DMS153 (cell line): Measurements from ENCODE around the gene SEC23A.
A peak's percentile ranks its signal among the peaks of the same experiment; 100 is the strongest.
"Not testable (repeated sequence)": the region's sequence is repeated elsewhere in the genome, so short reads cannot be mapped to it uniquely, and the experiment has no call there.

ENCODE experiments used
- DNase-seq: peaks from one replicate; lab custom pipeline; 2025; lab: John Stamatoyannopoulos, UW

SEC23A gene

DNA sequence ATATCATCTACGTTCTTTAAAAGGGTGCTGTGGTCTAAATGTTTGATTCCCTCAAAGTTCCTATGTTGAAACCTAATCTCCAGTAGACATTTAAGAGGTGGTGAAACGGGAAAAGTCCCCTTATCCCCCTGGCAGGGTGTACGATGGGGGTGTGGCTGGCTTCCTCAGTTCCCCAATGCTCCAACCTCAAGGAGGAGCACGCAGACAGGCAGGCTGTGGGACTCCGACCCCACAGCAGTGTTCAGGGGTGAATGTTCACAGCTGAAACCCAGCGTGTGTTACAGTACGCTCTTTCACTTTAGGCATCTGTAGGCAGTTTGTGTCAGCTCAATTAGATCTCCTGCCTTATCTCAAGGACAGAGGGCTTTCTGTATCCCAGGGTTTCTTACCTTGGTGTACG lies 73.2 kb downstream of the SEC23A start:
- no peak for DNase-seq

GRCh38 chr14:39028620-39029019 lies 74.4 kb downstream of the SEC23A start:
- DNase-seq, result no peak

- no peak for DNase-seq
Measured at GRCh38 chr14:39025810-39026627, 77.0 kb downstream of the SEC23A start.

- no peak for DNase-seq
Measured at GRCh38 chr14:39025250-39025809, 77.7 kb downstream of the SEC23A start.

- DNase-seq, result peak; percentile 8
Measured at GRCh38 chr14:39023939-39024871, 78.8 kb downstream of the SEC23A start.

- DNase-seq, result peak; percentile 34
Measured at GRCh38 chr14:39017096-39018016, 85.7 kb downstream of the SEC23A start.

DNA sequence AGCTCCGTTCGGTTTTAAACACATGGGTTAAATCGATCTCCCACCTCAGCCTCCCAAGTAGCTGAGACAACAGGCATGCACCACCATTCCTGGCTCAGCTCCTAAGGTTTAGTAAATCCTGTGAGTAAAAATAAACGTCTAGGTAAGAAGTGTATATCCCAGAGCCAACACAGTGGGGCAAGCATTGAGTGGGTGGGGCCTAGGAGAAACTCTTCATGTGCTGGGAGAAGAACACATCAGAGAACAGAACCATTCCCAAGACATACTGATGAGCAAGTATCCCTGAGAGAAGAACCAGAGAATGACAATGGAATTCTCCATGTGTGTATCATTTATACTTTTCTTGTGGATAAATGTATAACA lies 86.3 kb downstream of the SEC23A start:
- no peak for DNase-seq

DNA sequence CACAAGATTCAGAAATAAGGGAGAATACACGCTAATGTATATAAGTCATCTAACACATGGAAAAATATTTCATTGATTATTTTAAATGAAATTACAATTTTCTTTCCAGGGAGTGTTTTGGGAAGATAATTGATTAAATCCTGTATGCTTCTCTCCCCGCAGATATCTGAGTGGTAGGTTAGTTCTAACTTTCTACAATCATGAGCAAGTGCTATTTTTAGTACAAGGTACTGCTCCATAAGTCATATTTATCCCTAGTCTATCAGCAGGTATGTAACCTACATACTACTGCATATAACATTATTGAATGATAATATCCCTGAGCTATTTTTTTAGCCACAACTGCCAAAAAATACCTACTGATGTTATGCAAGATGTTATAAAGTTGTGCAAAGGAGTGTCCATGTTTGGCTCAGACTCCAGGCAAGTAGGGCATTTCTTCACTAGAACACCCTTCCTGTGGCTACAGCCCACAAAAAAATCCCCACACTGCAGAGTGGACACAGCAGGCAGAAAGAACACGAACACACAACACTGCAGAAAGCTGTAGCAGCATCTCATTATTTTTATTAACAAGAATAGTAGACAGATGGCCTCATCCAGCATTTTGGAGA lies 87.0 kb downstream of the SEC23A start:
- no peak for DNase-seq

DNA sequence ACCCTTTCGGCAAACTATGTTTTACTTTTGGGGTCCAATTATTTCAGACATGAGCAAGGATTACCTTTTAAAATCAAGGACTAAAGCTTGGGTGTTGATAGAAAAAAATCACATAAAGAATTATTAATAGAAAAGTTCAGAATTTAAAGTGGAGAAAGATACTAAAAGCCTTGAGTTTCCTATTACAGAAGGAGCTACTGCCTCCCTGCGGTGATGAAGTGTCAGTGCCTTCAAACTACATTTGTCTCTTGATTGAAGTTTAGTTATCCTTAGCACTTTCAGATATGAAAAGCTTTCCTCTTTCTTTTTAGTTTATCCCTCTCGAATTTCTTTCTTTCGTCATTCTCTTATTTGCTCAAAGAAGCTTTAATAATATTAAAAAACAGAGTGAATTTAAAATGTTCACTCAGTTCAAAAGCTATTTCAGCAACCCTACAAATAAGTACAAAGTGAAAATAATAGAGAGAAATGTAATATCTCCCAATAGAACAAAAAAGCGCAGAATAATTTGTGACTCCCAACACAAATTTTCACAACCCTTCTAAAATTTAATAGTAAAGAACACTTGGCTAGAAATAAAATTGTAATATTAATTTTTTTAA lies 87.6 kb downstream of the SEC23A start:
- DNase-seq, result peak; percentile 15

GRCh38 chr14:39014460-39014859 lies 88.6 kb downstream of the SEC23A start:
- no peak for DNase-seq

GRCh38 chr14:39008965-39009364 lies 94.1 kb downstream of the SEC23A start:
- not testable (repeated sequence) for DNase-seq

DNA sequence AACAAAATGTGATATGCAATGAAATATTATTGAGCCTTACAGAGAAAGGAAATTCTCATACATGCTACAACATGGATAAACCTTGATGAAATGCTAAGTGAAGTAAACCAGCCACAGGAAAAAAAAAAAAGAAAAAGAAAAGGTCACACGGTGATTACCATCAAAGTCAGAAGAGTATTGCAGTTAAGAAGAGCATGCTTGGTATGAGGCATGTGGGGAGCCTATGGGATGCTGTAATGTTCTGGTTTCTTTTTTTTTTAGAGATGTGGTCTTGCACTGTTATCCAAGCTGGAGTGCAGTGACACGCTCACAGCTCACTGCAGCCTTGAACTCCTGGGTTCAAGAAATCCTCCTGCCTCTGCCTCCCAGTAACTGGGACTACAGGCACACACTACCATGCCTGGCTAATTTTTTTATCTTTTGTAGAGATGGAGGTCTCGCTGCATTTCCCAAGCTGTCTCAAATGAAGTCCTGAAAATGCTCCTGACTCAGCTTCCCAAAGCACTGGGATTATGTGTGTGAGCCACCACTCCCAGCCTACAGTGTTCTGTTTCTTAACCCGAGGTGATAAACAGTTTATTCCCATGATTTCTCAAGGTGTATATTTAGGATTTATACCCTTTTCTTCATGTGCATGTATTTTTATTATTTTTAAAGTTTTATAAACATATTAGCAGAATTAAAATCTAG lies 96.2 kb downstream of the SEC23A start:
- no peak for DNase-seq

GRCh38 chr14:39005044-39005880 lies 97.8 kb downstream of the SEC23A start:
- DNase-seq, result no peak

- DNase-seq, result peak; percentile 2
Measured at GRCh38 chr14:38999949-39000348, 103.1 kb downstream of the SEC23A start.

DNA sequence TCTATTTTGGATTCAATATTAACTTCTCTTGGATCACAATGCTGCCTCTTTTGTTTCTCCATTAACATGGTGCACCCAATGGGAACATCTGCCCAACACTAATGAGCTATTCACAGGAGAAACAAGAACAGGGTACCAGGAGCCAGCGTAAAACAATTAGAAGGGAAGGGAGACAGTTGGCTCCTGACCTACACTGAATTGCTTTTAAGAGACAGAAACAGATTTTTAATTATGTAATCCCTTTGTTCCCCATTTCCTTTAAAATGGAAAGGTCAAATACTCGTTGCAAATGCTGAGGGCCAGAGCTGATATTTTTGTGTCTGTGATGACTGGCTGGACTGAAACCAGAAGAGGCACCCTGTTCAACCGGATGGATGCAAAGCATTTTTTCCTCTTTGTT lies 108.3 kb downstream of the SEC23A start:
- no peak for DNase-seq

DNA sequence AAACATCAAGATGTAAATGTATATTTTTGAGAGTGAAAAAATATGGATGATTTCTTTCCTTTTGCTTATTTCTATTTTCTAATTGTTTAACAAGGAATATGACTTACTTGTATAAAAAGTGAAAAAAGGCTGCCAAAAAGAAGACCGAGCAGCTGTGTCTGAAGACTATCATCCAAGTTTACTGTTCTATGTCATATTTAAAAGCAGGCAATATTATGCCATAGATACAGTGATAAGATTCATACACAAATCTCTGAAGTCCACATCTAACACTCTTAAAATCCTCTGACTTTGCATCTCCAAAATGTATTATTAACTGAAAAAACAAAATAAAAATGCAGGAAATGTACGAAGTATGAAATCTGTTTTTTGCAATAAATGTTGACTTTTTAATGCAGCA lies 109.1 kb downstream of the SEC23A start:
- no peak for DNase-seq

- no peak for DNase-seq
Measured at GRCh38 chr14:38992067-38992844, 110.8 kb downstream of the SEC23A start.

GRCh38 chr14:38991299-38991698 lies 111.7 kb downstream of the SEC23A start:
- no peak for DNase-seq
